ENCODE data around the gene REEP3.
"Not testable (repeated sequence)": the region's sequence is repeated elsewhere in the genome, so short reads cannot be mapped to it uniquely, and the experiment has no call there.

Gene REEP3

DNA sequence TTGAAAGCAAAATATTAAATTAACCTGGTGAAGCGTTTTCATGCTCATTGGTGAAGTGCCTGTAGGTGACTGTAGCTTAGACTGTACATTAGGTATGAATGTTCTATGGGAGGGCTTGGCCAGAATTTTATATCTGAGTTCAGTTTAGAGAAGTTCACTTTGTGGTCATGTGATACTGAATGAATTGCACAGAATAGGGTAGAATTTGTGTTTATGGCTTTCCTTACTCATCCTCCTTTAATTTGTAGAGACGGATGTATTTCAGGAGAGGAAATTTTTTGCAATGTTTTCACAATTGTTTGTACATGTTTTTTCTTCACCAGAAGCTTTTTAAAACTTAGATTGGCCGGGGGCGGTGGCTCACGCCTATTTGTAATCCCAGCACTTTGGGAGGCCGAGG is 32.3 kb downstream of the REEP3 start:
- DNase-seq = no peak

DNA sequence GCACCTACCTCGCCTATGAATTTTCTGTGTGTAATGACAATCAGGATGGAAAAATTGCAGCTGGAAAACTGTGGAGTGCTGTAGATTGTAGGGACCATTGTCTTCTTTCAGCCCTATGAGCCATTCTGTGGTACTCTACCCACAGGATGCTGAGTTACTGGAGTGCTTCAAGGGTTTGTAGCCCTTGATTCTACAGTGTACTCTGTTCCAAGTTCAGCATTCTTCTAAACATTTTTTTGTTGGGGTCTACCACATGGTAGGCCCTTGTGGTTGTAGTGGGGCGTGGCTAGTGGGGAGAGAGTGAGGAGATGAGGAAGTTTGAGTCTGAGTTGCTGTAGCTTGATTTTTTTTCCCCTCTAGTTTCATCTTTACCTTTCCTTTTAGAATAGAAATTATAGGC is 33.5 kb downstream of the REEP3 start:
- DNase-seq = no peak

DNA sequence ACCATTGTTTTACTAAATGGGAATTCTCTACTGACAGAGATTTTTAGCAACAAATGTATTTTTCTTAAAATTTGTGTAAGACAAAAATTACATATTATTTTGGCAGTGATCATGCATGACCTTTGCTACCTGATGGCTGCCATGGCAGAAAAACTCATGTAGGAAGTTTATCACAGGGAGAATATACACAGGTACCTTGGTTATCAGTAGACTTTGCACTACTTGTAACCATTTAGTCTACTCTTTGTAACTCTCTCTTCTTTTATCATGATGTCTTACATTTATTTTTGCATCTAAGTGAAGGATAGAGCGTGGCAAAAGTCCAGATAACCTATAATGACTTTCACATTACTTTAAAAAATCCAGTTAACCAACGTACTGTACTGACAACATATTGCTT is 34.1 kb downstream of the REEP3 start:
- DNase-seq = no peak

DNA sequence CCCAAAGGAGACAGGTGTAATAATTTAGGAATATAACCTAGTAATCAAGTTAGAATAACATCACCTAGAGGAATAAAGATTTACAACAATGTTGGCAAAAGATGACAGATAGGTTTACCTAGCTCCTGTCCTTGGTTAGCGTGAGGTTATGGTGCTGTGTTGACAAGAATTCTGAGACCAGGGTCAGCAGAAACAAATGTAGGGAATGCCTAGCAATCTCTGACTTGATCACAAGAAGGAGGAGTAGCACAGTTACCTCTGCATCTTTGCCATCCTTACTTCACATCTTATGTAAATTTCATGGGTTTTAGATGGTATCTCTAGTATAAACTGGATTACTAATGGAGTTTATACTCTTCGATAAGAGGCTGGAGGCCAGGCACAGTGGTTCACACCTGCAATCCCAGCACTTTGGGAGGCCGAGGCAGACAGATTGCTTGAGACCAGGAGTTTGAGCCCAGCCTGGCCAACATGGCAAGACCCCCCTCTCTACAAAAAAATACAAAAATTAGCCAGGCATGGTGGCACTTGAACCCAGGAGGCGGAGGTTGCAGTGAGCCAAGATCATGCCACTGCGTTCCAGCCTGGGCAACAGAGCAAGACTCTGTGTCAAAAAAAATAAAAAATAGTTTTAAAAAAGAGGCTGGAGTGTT is 37.1 kb downstream of the REEP3 start:
- DNase-seq = no peak

DNA sequence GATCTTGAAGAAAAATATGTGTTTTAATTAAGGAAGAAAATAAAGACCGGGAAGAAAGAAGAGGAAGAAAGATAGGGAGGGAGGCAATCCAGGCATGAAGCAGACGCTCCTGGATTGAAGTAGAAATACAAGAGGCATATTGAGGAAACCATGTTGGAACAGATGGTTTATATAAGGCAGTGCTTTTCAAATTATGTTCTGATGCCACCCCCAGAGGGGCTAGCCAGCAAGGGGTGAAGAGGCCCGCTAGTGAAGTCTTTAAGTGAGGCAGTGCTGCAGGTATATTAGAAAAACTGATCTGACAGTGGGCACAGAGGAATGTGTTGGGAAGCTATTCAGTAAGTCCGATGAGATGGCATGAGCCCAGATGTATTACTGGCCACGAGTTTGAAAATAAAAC is 40.1 kb downstream of the REEP3 start:
- DNase-seq = no peak

DNA sequence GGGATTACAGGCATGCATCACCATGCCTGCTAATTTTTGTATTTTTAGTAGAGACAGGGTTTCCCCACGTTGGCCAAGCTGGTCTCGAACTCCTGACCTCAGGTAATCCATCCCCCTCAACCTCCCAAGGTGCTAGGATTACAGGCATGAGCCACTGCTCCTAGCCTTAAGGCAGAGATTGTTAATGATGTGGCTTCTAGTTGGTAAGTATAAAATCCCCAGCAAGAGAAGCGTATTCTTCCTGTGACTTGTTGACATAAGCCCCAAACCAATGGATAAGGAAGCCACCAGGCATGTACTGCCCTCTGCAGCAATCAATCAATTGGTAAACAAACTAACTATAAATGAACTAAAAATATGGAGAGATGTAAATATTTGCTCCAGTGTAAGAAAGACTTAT is 41.2 kb downstream of the REEP3 start:
- DNase-seq = no peak

DNA sequence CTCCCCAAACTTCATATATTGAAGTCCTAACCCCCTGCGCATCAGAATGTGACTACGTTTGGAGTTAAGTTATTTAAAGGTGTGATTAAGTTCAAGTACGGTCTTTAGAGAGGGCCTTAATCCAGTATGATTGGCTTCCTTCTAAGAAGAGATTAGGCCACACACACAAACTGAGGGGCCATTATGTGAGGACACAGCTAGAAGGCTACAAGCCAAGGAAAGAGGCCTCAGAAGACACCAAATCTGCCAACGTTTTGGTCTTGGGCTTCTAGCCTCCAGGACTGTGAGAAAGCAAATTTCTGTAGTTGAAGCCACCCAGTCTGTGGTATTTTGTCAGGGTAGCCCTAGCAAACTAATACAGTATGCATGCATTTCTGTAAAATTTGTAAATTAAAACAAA is 41.7 kb downstream of the REEP3 start:
- no peak for DNase-seq

DNA sequence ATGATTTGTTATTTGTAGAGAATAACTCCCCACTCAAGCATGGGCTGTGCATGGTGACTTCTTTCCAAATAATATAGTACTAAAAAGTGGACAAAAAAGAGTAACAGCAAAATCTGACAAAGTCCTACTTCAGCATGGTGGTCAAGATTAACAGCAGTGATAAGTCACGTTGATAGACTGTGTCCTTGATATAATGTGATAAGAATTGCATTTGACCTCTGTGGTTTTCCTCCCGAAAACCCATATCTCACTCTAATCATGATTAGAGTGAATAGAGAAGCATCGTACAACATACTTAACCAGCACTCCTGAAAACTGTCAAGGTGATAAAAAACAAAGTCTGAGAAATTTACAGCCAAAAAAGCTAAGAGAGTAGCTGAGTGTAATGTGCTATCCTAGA is 42.4 kb downstream of the REEP3 start:
- no peak for DNase-seq

DNA sequence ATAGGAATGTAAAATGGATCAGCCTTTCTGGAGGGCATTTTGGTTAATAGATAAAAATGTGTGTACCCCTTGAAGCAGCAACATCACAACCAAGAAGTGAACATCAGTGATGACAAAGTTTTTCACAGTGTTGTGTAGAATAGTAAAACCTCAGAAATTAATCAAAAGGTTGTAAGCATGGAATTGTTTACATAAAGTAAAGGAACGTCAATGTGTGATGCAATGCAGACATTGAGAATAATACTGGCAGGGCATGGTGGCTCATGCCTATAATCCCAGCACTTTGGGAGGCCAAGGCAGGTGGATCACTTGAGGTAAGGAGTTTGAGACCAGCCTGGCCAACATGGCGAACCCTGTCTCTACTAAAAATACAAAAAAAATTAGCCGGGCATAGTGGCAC is 43.5 kb downstream of the REEP3 start:
- not testable (repeated sequence) for DNase-seq

DNA sequence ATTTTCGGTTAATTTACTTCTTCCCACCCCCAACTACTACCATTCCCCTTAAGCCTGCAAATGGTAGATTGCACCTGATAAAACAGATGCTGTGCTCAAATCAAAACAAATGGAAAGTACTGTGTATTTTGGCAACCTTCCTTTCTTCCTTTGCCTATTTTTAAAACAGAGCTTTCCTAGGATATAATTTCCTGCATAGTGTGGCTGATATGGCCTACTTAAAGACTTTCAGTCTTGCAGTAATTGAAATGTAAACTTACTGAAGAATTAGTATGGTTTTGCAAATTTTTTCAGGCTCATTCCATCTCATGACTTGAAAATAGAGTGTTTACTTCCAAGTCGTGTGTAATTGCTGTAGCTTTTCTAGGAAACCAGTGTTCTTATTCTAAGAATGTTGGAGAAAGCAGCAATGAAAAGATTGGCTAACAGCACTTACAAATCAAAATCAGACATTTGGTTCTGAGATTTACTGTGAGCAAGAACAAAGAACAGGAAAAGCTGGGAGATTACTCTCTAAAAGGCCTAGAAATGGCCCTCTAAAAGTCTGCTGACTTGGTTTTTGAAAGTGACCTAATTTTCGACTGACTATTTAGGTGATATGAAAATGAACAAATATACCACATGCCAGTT is 52.0 kb downstream of the REEP3 start:
- peak; percentile 65 for DNase-seq

DNA sequence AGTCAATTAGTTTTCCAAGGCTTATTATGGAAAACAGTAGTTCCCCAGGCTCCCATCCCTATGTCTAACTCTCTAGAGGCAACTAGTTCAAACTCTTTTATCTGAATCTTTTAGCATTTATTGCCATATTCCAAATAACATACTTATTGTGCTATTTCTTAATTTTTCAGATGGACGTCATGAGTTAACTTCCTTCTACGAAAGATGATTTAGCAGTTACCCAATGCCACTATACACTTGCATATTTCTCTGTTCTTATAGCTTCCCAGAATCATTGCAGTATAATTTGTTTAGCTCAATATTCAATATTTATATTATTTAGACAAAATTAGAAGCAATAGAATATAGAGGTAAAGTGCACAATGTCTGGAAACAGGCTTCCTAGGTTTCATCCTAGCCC is 52.8 kb downstream of the REEP3 start:
- no peak for DNase-seq

DNA sequence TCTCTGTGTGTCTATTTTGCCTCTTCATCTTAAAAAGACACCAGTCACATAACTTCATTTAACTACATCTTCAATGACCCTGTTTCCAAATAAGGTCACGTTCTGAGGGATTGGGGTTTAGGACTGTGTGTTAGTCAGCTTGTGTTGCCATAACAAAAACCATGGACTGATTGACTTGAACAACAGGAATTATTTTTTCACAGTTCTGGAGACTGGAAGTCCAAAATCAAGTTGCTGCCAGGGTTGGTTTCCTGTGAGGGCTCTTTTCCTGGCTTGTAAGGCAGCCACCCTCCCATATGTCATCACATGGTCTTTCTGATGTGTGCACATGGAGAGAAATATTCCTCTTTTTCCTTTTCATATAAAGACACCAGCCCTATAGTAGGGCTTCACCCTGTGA is 55.3 kb downstream of the REEP3 start:
- DNase-seq = no peak

DNA sequence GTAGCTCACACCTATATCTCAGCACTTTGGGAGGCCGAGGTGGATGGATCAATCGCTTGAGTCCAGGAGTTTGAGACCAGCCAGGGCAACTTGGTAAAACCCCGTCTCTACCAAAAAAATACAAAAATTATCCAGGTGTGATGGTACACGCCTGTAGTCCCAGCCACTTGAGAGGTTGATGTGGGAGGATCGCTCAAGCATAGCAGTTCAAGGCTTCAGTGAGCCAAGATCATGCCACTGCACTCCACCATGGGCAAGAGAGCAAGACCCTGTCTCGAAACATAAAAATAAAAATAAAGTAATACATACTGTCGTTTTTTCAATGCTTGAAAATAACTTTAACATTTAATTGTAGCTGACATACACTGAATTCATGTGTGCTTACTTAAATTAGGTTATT is 57.3 kb downstream of the REEP3 start:
- no peak for DNase-seq

DNA sequence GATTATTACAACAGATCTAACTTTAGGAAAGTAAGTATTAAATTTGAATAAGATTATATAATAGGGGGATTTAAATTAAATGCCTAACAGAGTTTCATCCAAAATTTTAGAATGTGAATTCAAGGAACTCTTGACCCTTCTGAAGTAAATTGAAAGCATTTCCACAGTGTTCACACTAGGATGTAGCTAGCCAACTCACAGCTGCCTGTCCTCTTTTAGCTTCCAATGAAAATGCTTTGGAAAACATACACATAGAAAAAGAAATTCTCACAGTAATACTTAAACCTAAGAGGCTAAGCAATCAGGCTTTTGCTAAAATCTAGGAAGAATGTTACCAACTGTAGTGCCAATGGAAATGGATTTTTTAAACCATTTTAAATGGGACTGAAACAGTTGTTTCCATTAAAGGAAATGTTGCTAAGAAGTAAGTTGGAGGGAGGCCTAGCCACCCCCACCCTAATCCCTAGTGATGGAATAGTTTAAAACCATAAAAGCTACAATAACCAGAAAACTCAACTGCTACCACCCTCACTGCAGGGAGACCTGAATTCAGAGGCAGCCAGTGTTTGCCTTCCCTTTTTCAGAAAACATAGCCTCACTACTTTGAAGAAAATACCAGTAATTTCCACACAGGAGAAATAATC is 58.3 kb downstream of the REEP3 start:
- no peak for DNase-seq

DNA sequence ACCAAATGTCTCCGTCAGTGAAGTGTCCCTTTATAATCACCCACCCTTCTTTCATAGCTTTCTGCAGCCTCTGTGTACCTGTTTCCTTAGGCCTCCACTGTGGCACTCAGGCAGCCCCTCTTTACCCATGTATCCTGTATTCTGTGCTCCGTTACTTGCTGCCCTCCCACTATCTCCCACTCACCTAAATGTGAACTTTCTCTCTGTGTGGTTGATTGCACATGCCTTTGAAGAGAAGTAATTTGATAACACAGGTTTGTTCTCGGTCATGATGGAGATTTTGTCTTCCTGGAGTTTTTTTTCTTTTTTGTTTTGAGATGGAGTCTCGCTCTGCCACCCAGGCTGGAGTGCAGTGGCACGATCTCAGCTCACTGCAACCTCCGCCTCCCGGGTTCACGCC is 61.5 kb downstream of the REEP3 start:
- DNase-seq = no peak

DNA sequence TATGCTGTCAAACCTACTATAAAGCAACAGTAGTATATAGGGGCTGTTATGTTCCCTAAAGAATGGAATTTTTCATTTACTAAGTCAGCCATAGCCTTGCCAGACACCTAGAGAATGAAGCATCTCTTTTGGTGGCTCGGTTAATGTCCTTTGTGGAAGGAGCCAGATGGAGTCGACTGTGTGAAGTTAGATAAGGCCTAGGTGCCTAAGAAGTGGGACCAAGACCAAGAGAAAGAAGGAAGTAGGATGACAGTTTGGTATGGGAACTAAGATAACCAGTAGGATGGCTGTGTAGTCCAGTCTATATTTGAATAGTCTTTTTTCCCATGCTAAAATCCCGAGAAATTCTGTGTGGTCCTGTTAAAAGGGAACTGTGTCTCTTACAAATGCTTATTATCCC is 62.2 kb downstream of the REEP3 start:
- DNase-seq = no peak

DNA sequence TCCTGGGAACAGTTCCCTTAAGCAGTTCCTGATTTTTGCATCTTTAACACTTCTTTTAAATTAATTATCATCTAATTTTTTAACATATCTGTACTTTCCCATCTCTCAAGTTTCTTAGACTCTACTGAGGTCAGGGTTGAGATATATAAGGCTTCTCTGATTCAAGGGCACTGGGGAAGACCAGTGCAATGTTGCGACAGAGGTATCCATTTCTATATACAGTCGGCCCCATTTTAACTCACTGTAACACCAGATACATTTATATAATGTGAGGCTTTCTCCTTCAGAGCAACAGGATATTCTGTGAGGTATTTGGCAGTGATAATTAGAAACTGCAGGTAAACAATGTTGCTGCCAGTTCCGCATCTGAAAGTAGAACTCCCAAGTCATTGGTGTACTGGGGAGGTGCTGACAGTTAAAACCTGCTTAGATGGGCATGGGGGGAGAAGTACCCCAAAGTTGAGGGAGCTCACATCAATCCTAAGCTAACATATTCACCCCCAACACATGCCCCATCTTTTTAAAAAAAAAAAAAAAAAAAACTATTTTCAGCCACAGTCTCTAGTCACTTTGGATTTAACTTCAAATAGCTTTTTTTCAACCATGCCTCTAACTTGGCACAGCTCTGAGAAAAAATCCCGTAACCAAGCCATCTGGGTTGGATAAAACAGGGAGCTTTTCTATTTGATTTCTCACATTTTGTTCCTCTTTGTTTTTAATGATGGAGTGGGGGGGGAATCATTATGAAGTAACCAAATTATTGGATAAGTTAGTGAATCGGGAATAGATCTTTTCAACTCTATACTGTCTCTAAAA is 62.9 kb downstream of the REEP3 start:
- DNase-seq = no peak

DNA sequence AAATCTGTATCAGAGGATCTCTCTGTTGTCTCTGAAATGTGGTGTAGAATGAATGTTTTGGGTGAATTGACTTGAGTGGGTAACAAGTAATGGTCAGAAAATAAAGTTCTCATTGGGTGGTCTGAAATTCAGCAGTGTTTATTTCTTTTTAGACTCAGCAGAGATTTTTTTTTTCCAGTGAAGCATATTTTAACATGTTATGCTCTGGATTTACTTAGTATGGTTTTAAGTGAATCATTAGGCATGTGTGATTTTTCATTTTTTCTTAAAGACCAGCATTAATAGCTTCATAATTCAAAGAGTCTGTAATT is 63.5 kb downstream of the REEP3 start:
- no peak for DNase-seq

DNA sequence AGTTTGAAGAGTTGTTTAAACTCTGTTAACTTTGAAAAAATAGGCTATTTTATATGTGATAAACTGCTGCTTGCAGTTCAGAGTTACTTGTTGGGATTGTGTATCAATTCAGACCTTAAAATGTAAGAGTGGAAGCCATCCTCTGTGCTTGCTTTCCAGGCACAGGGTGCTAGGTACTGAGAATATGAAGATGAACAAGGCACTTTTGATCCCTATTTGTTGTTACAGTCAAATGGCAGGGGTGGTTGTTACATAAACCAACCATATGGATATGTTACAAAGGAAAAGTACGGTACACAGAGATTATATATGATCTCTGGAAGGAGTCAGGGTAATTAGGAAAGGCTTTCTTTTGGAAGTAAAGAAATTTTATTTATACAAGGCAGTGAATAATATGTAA is 63.8 kb downstream of the REEP3 start:
- DNase-seq = no peak

DNA sequence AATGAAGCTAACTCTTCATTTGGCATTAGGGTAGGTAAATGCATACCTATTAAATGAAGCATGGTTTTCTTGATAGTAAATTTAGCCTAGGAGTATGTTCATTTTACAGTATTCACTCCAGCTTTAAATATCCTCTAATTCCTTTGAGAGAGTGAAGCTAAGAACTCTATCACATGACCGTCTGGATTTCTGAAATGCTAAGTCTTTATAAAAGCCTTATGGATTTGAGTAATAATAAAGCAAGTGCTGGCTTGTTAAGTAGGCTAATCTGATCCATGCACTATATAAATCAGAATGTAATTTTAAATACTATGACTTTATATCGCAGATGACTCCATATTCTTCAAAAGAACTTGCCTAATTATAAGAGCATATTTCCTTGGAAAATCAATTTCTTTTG is 64.8 kb downstream of the REEP3 start:
- no peak for DNase-seq

DNA sequence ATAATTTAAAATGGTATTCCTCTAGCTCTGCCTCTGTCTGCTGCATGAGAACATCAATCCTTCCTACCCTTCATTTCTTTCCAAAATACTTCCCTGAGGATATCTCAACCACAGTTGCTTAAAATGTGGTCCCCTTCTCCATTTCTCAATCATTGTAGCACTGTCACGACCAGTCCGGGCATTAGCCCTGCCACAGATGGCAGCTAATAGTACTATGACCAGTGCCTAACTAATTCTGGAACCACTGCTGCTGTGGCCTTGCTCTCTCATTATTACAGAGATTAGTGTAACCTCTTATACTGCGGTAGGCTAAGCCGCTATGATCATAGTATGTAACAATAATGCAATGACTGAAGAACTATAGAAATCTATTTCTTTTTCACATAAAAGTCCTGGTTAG is 66.0 kb downstream of the REEP3 start:
- no peak for DNase-seq

DNA sequence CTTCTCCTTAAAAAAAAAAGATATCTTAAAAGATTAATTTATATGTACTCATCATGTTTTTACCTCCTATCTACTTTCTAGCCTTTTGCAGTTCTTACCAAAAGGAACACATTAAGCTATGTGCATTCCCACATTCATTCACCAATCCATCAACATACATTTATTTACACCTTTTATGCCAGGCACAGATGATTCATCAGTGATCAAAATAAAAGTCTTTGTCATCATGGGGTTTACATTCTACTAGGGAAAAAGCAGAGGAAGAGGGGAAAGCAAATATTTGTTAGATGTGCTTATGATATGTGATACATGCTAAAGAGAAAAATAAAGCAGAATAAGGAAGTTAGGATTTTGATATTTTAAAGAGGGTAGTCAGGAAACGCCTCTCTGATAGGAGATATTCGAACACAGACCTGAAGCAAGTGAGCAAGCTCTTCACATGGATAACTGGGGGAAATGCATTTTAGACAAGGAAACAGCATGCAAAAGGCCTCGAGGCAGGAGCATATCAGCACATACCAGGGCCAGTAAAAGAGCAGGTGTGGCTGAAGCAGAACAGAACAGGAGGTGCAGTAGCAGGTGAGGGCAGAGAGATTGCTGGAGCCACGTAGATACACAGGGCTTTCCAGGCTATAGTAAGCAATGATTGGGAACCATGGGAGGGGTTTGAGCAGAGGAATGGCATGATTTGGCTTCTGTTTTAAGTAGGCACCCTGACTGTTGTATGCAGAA is 67.4 kb downstream of the REEP3 start:
- DNase-seq = peak; percentile 16

DNA sequence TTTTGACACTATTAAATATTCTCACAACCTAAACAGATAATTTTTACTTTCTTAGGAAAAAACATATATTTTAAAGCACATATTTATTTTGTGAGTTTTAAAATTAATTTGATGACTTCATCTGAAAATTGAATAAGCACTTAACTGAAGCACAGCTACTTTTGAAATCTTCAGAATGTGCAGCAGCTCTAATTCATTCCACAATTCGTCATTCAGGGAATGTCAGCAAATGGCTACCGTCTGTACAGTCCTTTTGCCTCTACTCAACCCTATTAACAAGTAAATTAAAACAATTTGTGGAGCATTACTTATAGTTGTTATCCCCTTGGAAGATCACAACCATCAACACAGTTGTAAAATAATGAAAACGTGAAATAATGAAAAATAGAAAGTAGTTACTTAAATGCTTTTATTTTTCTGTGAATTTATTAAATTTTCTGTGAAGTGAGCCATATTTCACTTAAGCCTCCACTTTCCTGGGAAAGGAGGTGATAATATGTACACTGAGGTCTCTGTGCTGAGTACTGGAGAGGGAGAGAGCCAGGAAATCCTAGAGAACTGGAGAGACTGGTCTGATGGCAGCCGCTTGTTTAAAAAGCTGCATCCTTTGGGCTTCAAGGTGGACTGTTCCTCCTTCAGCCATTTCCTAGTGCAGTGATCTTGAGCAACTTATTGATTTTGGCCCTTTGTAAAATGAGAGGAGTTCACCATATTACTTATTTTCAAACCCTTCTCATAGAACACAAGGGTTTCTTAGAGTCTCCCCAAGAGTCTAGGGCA is 70.6 kb downstream of the REEP3 start:
- DNase-seq = no peak
